Glomerular visceral epithelial cell (primary cell): ENCODE data around the gene BTBD8.
"Not testable (repeated sequence)": the region's sequence is repeated elsewhere in the genome, so short reads cannot be mapped to it uniquely, and the experiment has no call there.

Experiments
- DNase-seq: peaks from one replicate; pipeline ENCODE4 v3.0.0-alpha.2; 2016; ENCODE audit errors: extremely low spot score

The BTBD8 gene

GRCh38 chr1:92080128-92080985, at the start of gene BTBD8:
TSS of gene BTBD8 (plus strand) at chr1:92080345. CDS start at chr1:92080572, 227 bp downstream.
- peak; percentile 88 for DNase-seq

DNA sequence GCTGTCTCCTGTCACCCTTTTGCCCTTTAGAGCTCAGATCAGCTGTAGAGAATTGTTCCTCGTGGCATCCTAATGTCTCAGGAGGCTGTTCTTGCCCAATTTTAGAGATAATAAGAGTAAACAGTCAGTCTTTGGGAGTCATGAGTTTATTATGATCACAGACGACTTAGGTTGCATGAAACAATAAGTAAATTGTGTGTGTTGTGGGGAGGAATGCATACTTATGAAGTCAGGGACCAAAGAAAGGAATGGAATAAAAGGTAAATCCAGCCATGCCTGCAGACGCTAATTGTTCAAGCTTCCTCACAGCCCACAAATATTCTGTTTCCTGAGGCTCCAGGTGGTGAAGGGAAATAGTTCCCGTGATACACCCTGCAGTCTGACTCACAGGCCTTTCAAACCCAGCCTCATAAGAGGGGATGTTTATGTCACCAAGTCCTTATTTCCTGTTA, 49.5 kb upstream of the BTBD8 start:
- peak; percentile 70 for DNase-seq

- no peak for DNase-seq
These were observed 48.6 kb upstream of the BTBD8 start for GRCh38 chr1:92031281-92032110.

DNA sequence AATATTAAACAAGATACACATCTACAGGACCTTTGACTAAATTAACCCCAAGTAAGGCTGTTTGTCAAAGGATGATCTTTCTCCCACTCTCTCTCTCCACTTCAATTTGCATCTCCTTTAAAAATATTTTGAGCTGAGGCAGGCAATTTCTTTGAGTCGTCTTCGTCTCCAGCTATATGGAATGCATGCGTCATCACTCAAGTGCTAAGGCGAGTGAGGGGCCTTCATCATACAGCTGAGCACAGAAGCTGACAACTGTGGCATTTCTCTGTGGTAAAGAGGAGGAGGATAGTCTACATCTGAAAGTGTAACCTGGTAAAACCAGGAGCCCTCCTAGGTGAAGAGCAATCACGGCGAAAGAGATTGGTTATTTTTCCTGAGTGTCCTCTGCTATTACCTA, 42.7 kb upstream of the BTBD8 start:
- DNase-seq: peak; percentile 51

DNA sequence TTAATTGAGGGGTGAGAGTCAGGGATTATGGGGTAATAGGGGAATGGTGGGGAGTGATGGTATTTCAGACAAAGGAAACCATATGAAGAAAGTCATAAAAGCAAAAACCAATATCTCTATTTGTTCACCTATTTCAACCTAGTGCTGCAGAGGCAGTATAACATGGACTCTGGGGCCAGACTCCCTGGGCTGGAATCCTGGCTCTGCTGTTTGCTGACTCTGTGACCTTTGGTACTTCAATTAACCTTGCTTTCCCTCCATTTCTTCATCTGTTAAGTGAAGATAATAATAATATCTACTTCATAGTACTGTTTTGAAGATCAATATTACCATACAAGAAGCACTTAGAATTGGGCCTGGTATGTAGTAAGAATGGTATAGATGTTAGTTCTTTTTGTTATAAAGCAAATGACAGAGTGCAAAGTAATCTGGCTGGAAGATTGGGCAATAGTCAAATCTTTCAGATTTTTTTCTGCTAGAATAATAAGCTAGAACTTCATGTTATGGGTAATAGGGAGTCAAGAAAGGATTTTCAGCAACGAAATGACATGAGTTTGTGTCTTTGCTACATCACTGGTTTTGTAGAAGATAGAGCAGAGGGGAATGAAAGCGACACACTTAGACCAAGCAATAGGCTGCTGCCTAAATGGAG, 41.3 kb upstream of the BTBD8 start:
- no peak for DNase-seq

GRCh38 chr1:92040971-92041370, 39.2 kb upstream of the BTBD8 start:
- no peak for DNase-seq

DNA sequence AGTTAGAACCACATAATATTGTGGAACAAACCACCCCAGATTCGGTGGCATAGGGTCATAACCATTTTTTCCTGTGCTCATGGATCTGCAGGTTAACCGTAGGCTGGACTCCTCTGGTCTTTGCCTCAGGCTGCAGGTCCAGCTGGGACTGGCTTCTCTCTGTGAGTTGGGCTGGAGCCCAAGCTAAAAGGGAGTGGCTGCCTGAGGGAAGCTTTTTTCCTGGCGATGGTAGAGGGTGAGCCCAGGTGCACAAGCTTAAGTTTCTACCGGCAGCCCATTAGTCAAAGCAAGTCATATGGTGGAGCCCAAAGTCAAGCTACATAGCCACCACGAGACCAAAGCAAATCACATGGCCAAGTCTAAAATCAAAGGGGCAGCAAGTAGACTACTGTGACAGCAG, 36.5 kb upstream of the BTBD8 start:
- DNase-seq: no peak

GRCh38 chr1:92045766-92046495, 34.2 kb upstream of the BTBD8 start:
- no peak for DNase-seq

DNA sequence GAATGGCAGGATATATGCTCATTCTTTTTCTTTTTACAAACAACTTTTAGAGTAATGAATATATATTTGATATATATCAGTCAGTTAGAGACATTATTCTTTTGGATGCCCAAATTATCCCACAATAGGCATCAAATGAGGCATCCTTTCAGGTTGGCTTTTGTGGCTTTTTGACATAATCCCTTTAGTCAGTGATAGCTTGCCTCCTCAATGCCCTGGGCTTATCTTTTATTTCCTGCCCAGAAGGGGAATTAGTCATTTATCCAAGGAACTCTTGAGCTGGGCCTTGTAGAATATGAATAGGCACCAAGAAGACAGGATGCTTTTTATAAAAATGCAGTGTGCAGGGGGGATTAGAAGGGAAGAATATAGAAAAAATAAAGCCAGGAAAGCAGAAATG, 28.2 kb upstream of the BTBD8 start:
- no peak for DNase-seq

- no peak for DNase-seq
These were observed 15.1 kb upstream of the BTBD8 start for GRCh38 chr1:92065042-92065441.

GRCh38 chr1:92066321-92066720, 13.8 kb upstream of the BTBD8 start:
- no peak for DNase-seq

DNA sequence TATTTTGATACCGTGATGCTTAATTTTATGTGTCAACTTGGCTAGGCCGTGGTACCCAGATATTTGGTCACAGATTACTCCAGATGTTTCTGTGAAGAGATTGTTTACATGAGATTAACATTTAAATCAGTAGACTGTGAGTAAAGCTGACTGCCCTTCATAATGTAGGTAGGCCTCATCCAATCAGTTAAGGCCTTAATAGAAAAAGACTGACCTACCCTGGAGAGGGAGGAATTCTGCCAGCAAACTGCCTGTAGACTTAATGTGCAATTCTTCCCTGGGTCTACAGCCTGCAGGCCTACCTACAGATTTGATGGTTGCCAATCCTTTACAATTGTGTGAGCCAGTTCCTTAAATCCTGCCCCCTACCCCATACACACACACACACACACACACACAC, 9.3 kb upstream of the BTBD8 start:
- DNase-seq: no peak

GRCh38 chr1:92074446-92074845, 5.7 kb upstream of the BTBD8 start:
- not testable (repeated sequence) for DNase-seq

DNA sequence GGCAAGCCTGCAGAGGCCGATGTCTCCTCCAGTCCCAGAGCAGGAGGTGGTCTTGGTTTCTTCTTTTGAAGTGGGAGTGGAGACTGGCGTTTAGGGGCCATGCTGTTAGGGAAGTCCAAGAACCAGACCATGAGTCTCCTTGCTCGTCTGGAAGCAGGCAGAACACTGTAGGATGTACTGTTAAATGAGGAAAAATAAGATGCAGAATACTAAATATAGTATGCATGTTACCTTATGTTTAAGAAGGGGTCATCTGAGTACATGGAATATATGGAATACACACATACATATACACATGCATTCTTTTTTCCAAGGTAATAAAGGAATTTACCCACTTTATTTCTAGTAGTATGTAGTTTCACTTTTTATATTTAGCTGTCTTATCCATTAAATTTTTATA, 4.8 kb upstream of the BTBD8 start, which contains the start of gene SETSIP:
SETSIP (minus strand) TSS at position 101 of the 400 bp plus-strand sequence; CDS start at position 101, 0 bp downstream.
- no peak for DNase-seq

GRCh38 chr1:92076363-92076762, 3.8 kb upstream of the BTBD8 start:
- DNase-seq: no peak

- not testable (repeated sequence) for DNase-seq
These were observed 2.1 kb upstream of the BTBD8 start for GRCh38 chr1:92078077-92078476.

GRCh38 chr1:92079441-92079840, 704 bp upstream of the BTBD8 start:
- no peak for DNase-seq

GRCh38 chr1:92081031-92081430, 886 bp downstream of the BTBD8 start:
- no peak for DNase-seq

GRCh38 chr1:92084651-92085050, 4.5 kb downstream of the BTBD8 start:
- no peak for DNase-seq

DNA sequence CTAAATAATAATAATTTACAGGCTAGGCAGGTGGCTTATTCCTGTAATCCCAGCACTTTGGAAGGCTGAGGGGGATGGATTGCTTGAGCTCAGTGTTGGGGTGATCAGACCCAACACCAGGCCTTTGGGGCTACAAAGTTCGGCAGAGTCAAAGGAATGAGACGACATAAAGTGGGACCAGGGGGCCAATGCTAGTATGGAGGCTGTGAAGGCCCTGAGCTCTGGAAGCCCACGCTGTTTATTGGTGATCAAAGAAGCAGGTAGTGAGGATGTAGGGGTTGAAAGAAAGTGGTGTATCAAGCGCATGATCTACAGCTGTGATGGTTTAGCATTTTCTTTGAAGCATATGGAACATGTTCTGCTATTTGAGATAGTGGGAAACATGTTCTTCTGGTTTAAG, 5.6 kb downstream of the BTBD8 start:
- DNase-seq: no peak

- DNase-seq: no peak
These were observed 7.4 kb downstream of the BTBD8 start for GRCh38 chr1:92087542-92087941.
